GM21528 (cell line): ENCODE data around the gene TLN1.

Experiments
- ATAC-seq: cut with Tn5 transposase; IDR thresholded peaks from one replicate; pipeline ENCODE4 v1.9.1; 2021; ENCODE audit warnings: mild to moderate bottlenecking, moderate library complexity; ENCODE audit not compliant: unreplicated experiment, low FRiP score

The TLN1 gene

GRCh38 chr9:35732185-35732799, at the start of gene TLN1, which contains the start of gene CREB3:
Gene TLN1, minus strand, starts transcription at chr9:35732195. Its CDS starts 6,501 bp downstream, at chr9:35725694.
Gene CREB3, plus strand, starts transcription at chr9:35732666. Its CDS starts 107 bp downstream, at chr9:35732773.
- peak; percentile 83 for ATAC-seq

GRCh38 chr9:35781066-35781465, 49.1 kb upstream of the TLN1 start:
- ATAC-seq, result no peak

- ATAC-seq, result no peak
Observed at GRCh38 chr9:35778496-35778895, 46.5 kb upstream of the TLN1 start.

- ATAC-seq, result no peak
Observed at GRCh38 chr9:35776018-35776417, 44.0 kb upstream of the TLN1 start.

- no peak for ATAC-seq
Observed at GRCh38 chr9:35774907-35775635, 43.1 kb upstream of the TLN1 start.

GRCh38 chr9:35771943-35772342, 39.9 kb upstream of the TLN1 start:
- ATAC-seq, result no peak

- ATAC-seq, result no peak
Observed at GRCh38 chr9:35771534-35771933, 39.5 kb upstream of the TLN1 start.

GRCh38 chr9:35771075-35771433, 39.1 kb upstream of the TLN1 start:
- no peak for ATAC-seq

GRCh38 chr9:35769763-35770162, 37.8 kb upstream of the TLN1 start:
- ATAC-seq, result no peak

GRCh38 chr9:35767458-35767857, 35.5 kb upstream of the TLN1 start:
- no peak for ATAC-seq

- ATAC-seq, result no peak
Observed at GRCh38 chr9:35766997-35767396, 35.0 kb upstream of the TLN1 start.

GRCh38 chr9:35763803-35764202, 31.8 kb upstream of the TLN1 start:
- no peak for ATAC-seq

- no peak for ATAC-seq
Observed at GRCh38 chr9:35763181-35763580, 31.2 kb upstream of the TLN1 start.

- ATAC-seq, result no peak
Observed at GRCh38 chr9:35760651-35761050, 28.7 kb upstream of the TLN1 start.

- ATAC-seq, result no peak
Observed at GRCh38 chr9:35759795-35760194, 27.8 kb upstream of the TLN1 start.

GRCh38 chr9:35758475-35759050, 26.6 kb upstream of the TLN1 start:
- ATAC-seq, result no peak

- no peak for ATAC-seq
Observed at GRCh38 chr9:35757892-35758275, 25.9 kb upstream of the TLN1 start.

- ATAC-seq, result peak; percentile 40
Observed at GRCh38 chr9:35757226-35757891, 25.4 kb upstream of the TLN1 start.

- peak; percentile 64 for ATAC-seq
Observed at GRCh38 chr9:35756275-35757225, 24.6 kb upstream of the TLN1 start.

- no peak for ATAC-seq
Observed at GRCh38 chr9:35755071-35755470, 23.1 kb upstream of the TLN1 start.
